ENCODE data around the gene DCST2.

GRCh38 chr1:155048449-155049334 is 15.1 kb upstream of the DCST2 start:
- TF ChIP-seq POLR2A (IDR thresholded peaks at IDR 0.05) (no peak), CTCF (IDR thresholded peaks at IDR 0.05) (no peak), EP300 (IDR thresholded peaks at IDR 0.05) (no peak)
